Transverse colon (tissue), 4 donors: ENCODE data around the gene NHS. TPM values are rescaled to one million over a fixed set of nuclear protein-coding genes. Genes with fewer than 3 reads are reported as not detected.

Experiments used
- DNase-seq: peaks from one replicate; pipeline ENCODE4 v3.0.0-alpha.2; 2019
- H3K27ac ChIP-seq, 4 donors: fragments of 200-600 bp; sonication (generic); 2 replicates each; pipeline ENCODE4 v1.5.1; 2016 to 2018; ENCODE audit warnings: inconsistent platforms in 4 of 4
- H3K27me3 ChIP-seq: fragments of 200-600 bp; sonication (generic); 2 replicates; pipeline ENCODE4 v1.5.1; 2017; ENCODE audit warnings: inconsistent platforms
- H3K36me3 ChIP-seq, 4 donors: fragments of 200-600 bp; sonication (generic); 2 replicates each; pipeline ENCODE4 v1.5.1; 2017 to 2019; ENCODE audit warnings: inconsistent platforms in 4 of 4
- H3K4me1 ChIP-seq, 4 donors: fragments of 200-600 bp; sonication (generic); 2 replicates each; pipeline ENCODE4 v1.5.1; 2017 to 2020; ENCODE audit warnings: inconsistent platforms in 4 of 4
- H3K4me3 ChIP-seq, 4 donors: fragments of 200-600 bp; sonication (generic); 1 replicate in 1 of 4; 2 replicates in 3 of 4; pipeline versions ENCODE4 v1.5.1 to v1.6.1; 2017 to 2019; ENCODE audit warnings: inconsistent platforms in 4 of 4
- H3K9me3 ChIP-seq, 2 donors: fragments of 200-600 bp; sonication (generic); 2 replicates each; pipeline ENCODE4 v1.5.1; 2017 to 2019; ENCODE audit warnings: inconsistent platforms in 2 of 2
- CTCF ChIP-seq, 5 experiments: fragments of 200-600 bp in 3 of 5; fragments of 450-650 bp in 2 of 5; sonication (generic) in 3 of 5; IDR thresholded peaks; 1 replicate in 2 of 5; 2 replicates in 3 of 5; pipeline ENCODE4 v1.5.1; 2016 to 2017; ENCODE audit warnings: antibody characterized with exemption in 5 of 5, inconsistent platforms in 3 of 5, mild to moderate bottlenecking in 2 of 5, moderate library complexity in 1 of 5
- EP300 ChIP-seq: sonication (generic); formaldehyde crosslinking; IDR thresholded peaks from one replicate; pipeline ENCODE4 v1.6.1; 2017; ENCODE audit warnings: antibody characterized with exemption, low read depth
- POLR2A ChIP-seq: fragments of 450-650 bp; IDR thresholded peaks from one replicate; pipeline ENCODE4 v1.6.1; 2016; ENCODE audit warnings: antibody characterized with exemption, mild to moderate bottlenecking, moderate library complexity
- POLR2AphosphoS5 ChIP-seq, 3 donors: sonication (generic); formaldehyde crosslinking; IDR thresholded peaks; one replicate each; pipeline ENCODE4 v1.6.1; 2016; ENCODE audit warnings: antibody characterized with exemption in 3 of 3
- WGBS, 2 donors: methylation state at CpG; one replicate each; pipeline ENCODE4 v1.1.5; 2018; ENCODE audit warnings: low coverage in 1 of 2; 5-methylcytosine and 5-hydroxymethylcytosine counted together
- in situ Hi-C, 4 donors: fragments of 200-750 bp; cut with MboI; loops; one replicate each; pipeline versions ENCODE4 v1.15.0 to v1.15.1; 2017; ENCODE audit warnings: low sequenced_read_pairs in 3 of 4, low pct_ligation_motif_present in 1 of 4, low pct_unique_long_range_greater_than_20kb in 1 of 4
- intact Hi-C: fragments of 100-400 bp; cut with DNase I; formaldehyde crosslinking; loops from one replicate; pipeline ENCODE4 v1.15.1; 2023; ENCODE audit warnings: low total_unique reads
- total RNA-seq, 4 donors: library from RNA; depleted of rRNA; stranded (reverse); fragments of >200 nt; gene quantifications; one replicate each; pipeline ENCODE4 v1.1.0, GENCODE V29; 2016

Gene NHS
- total RNA-seq, 4 donors from 2014 or later, result 1.2 to 10.7 (median 5.0) TPM

- WGBS, 2 donors, result 82 to 86% methylated on average over 3 to 5 of the region's 5 CpGs
- no peaks in the 10 kb centered on the region for H3K27me3 ChIP-seq
- no peak overlapping the region for H3K4me3 ChIP-seq
- H3K9me3 ChIP-seq, result no peaks in the 10 kb centered on the region
- intact Hi-C loops, result loop anchor here (5.0 kb wide), 1 partner anchor 1139 kb away; no protein-coding TSS in a partner anchor
- no peak for TF ChIP-seq CTCF (IDR thresholded peaks at IDR 0.05)
- no peak for TF ChIP-seq POLR2A
- no peak for TF ChIP-seq EP300
- no peak for TF ChIP-seq POLR2AphosphoS5 (IDR thresholded peaks at IDR 0.05)
- no peak for DNase-seq
- peaks cover 0 to 2% (median 0%) of the 10 kb centered on the region in 4 donors for H3K4me1 ChIP-seq
- H3K36me3 ChIP-seq, result no peaks in the 10 kb centered on the region
- in situ Hi-C loops, result loop anchor here in 1 of 4 donors (25.0 kb wide), 1 partner anchor 1589 kb away; the partner anchor contains the start of gene PDHA1
- no peak overlapping the region for H3K27ac ChIP-seq
These were observed 373.7 kb downstream of the NHS start for GRCh38 chrX:17748684-17749083.

- in situ Hi-C loops, result no loop called here
- 60% methylated on average over 3 of the region's 3 CpGs; no CpG with 5 or more reads in 1 of the 2 donors for WGBS, 2 donors
- H3K27ac ChIP-seq, result no peak overlapping the region
- H3K4me3 ChIP-seq, result no peak overlapping the region
- no peaks in the 10 kb centered on the region for H3K27me3 ChIP-seq
- intact Hi-C loops, result no loop called here
- TF ChIP-seq POLR2AphosphoS5 (IDR thresholded peaks at IDR 0.05) (no peak), EP300 (no peak), POLR2A (no peak), CTCF (IDR thresholded peaks at IDR 0.05) (no peak)
- no peaks in the 10 kb centered on the region for H3K9me3 ChIP-seq
- H3K36me3 ChIP-seq, result no peaks in the 10 kb centered on the region
- no peak for DNase-seq
- no peaks in the 10 kb centered on the region for H3K4me1 ChIP-seq
These were observed 375.4 kb downstream of the NHS start for GRCh38 chrX:17750436-17750835.

GRCh38 chrX:17758382-17758781 lies 383.4 kb downstream of the NHS start:
- Histone ChIP-seq H3K9me3 (no peaks in the 10 kb centered on the region), H3K27ac (no peak overlapping the region), H3K4me3 (no peak overlapping the region), H3K4me1 (no peaks in the 10 kb centered on the region), H3K27me3 (no peaks in the 10 kb centered on the region), H3K36me3 (no peaks in the 10 kb centered on the region)
- no peak for DNase-seq
- TF ChIP-seq CTCF (IDR thresholded peaks at IDR 0.05) (no peak), EP300 (no peak), POLR2AphosphoS5 (IDR thresholded peaks at IDR 0.05) (no peak), POLR2A (no peak)
- intact Hi-C loops, result no loop called here
- 51 to 90% methylated on average over 2 of the region's 2 CpGs for WGBS, 2 donors
- in situ Hi-C loops, result no loop called here

- 80% methylated on average over 1 of the region's 1 CpG; no CpG with 5 or more reads in 1 of the 2 donors for WGBS, 2 donors
- no peak overlapping the region for H3K27ac ChIP-seq
- no peak for TF ChIP-seq POLR2A
- no peak for TF ChIP-seq POLR2AphosphoS5 (IDR thresholded peaks at IDR 0.05)
- TF ChIP-seq EP300, result no peak
These were observed 385.0 kb downstream of the NHS start for GRCh38 chrX:17759990-17760389.

GRCh38 chrX:17767734-17768133 lies 392.7 kb downstream of the NHS start:
- H3K27ac ChIP-seq, result no peak overlapping the region
- no peak for DNase-seq
- H3K27me3 ChIP-seq, result no peaks in the 10 kb centered on the region
- 45% methylated on average over 1 of the region's 1 CpG; no CpG with 5 or more reads in 1 of the 2 donors for WGBS, 2 donors
- in situ Hi-C loops, result loop anchor here in 1 of 4 donors (10.0 kb wide), 1 partner anchor 57 kb away; no protein-coding TSS in a partner anchor
- H3K9me3 ChIP-seq, result no peaks in the 10 kb centered on the region
- H3K4me3 ChIP-seq, result no peak overlapping the region
- no peaks in the 10 kb centered on the region for H3K4me1 ChIP-seq
- intact Hi-C loops, result no loop called here
- H3K36me3 ChIP-seq, result no peaks in the 10 kb centered on the region
- TF ChIP-seq CTCF (IDR thresholded peaks at IDR 0.05), result no peak
- no peak for TF ChIP-seq POLR2AphosphoS5 (IDR thresholded peaks at IDR 0.05)
- no peak for TF ChIP-seq EP300
- TF ChIP-seq POLR2A, result no peak

More at GRCh38 chrX:17759990-17760389, 385.0 kb downstream of the NHS start:
- Histone ChIP-seq H3K4me3 (no peak overlapping the region), H3K27me3 (no peaks in the 10 kb centered on the region), H3K9me3 (no peaks in the 10 kb centered on the region), H3K36me3 (no peaks in the 10 kb centered on the region), H3K4me1 (no peaks in the 10 kb centered on the region)
- in situ Hi-C loops (loop anchor here in 1 of 4 donors (10.0 kb wide), 1 partner anchor 65 kb away; no protein-coding TSS in a partner anchor), intact Hi-C loops (no loop called here)
- no peak for DNase-seq
